ENCODE measurements around the gene LYZL2.

LYZL2 gene

DNA sequence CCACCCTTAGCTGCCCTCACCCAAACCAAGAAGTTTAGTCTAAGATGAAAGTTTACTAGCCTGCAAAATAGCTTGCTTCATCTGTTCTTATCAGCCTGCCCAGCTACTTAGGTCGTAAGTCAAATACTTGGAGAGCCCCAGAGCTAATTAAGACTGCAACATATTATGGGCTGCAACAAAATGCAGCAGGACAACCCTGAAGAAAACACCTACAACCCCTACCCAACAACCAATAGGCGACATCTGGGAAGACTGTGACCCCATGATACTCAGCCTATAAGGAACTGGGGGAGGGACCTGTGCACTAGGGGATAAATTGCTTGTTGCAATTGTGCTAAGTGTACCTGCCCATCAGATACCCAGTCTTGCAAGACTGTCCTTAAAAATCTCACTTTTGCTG, 64.1 kb downstream of the LYZL2 start:
- Histone ChIP-seq H3K9ac (ENCODE audit: low read depth, low read length, poor library complexity) (no peak overlapping the region), H2BK120ac (ENCODE audit: low read depth, low read length) (no peak overlapping the region), H3K27me3 (ENCODE audit: control insufficient read depth in 3 of 3, insufficient read depth in 3 of 3, low read depth in 1 of 3, low read length in 3 of 3) (no peaks in the 10 kb centered on the region), H2BK15ac (ENCODE audit: low read length) (no peak overlapping the region), H3K79me1 (ENCODE audit: low read depth, low read length) (no peaks in the 10 kb centered on the region), H3K4me2 (ENCODE audit: insufficient read depth, low read length, poor library complexity, severe bottlenecking) (no peak overlapping the region), H2AK5ac (ENCODE audit: low read depth, low read length) (no peak overlapping the region), H4K8ac (ENCODE audit: low read depth, low read length) (no peak overlapping the region), H3K27ac (replicated peaks; ENCODE audit: low read length) (no peak overlapping the region), H3K4me1 (ENCODE audit: control insufficient read depth in 2 of 2, insufficient read depth in 1 of 2, low read depth in 1 of 2, low read length in 2 of 2) (no peaks in the 10 kb centered on the region), H4K91ac (ENCODE audit: low read depth, low read length, poor library complexity) (no peak overlapping the region), H2AFZ (ENCODE audit: low read length) (no peak overlapping the region), H3K4ac (ENCODE audit: low read length) (no peak overlapping the region), H2BK5ac (ENCODE audit: low read length) (no peak overlapping the region), H2BK12ac (ENCODE audit: low read length) (no peak overlapping the region), H3K36me3 (replicated peaks in 1 of 2; ENCODE audit: control insufficient read depth in 2 of 2, insufficient read depth in 2 of 2, low read length in 2 of 2) (no peaks in the 10 kb centered on the region), H3K14ac (ENCODE audit: low read length) (no peak overlapping the region), H3K23ac (ENCODE audit: low read depth, low read length, poor library complexity) (no peak overlapping the region), H3K4me3 (ENCODE audit: low read length in 2 of 2) (no peak overlapping the region), H3K9me3 (replicated peaks in 1 of 2; ENCODE audit: control insufficient read depth in 2 of 2, insufficient read depth in 1 of 2, low read depth in 1 of 2, low read length in 2 of 2) (no peaks in the 10 kb centered on the region), H3K18ac (ENCODE audit: low read length) (no peak overlapping the region)
- no CpG with 5 or more reads among the region's 2 CpGs for WGBS, 2 donors (ENCODE audit: extremely low coverage in 2 of 2, insufficient read length in 2 of 2, insufficient replicate concordance in 1 of 2)
- no peak for DNase-seq (ENCODE audit: low spot score)

DNA sequence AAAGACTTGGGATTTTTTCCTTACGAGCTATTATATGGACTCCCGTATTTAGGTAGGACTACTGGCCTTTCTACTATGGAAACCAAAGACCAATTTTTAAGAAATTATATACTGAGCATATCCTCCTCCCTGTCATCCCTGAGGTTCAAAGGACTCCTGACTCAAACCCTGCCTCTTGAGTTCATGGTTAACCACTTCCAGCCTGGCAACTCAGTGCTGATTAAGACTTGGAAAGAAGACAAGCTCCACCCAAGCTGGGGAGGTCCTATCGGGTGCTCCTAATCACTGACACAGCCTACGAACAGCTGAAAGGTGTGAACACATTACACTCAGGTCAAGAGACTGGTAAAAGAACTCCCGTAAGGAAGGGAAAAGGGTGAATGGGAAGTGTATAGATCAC, 66.8 kb downstream of the LYZL2 start:
- Histone ChIP-seq H3K14ac (ENCODE audit: low read length) (no peak overlapping the region), H2AK5ac (ENCODE audit: low read depth, low read length) (no peak overlapping the region), H3K18ac (ENCODE audit: low read length) (no peak overlapping the region), H3K27me3 (ENCODE audit: control insufficient read depth in 3 of 3, insufficient read depth in 3 of 3, low read depth in 1 of 3, low read length in 3 of 3) (no peaks in the 10 kb centered on the region), H3K4me3 (ENCODE audit: low read length in 2 of 2) (no peak overlapping the region), H3K4ac (ENCODE audit: low read length) (no peak overlapping the region), H2BK12ac (ENCODE audit: low read length) (no peak overlapping the region), H3K23ac (ENCODE audit: low read depth, low read length, poor library complexity) (no peak overlapping the region), H4K8ac (ENCODE audit: low read depth, low read length) (no peak overlapping the region), H3K79me1 (ENCODE audit: low read depth, low read length) (no peaks in the 10 kb centered on the region), H3K9ac (ENCODE audit: low read depth, low read length, poor library complexity) (no peak overlapping the region), H2AFZ (ENCODE audit: low read length) (no peak overlapping the region), H3K4me2 (ENCODE audit: insufficient read depth, low read length, poor library complexity, severe bottlenecking) (no peak overlapping the region), H3K36me3 (replicated peaks in 1 of 2; ENCODE audit: control insufficient read depth in 2 of 2, insufficient read depth in 2 of 2, low read length in 2 of 2) (no peaks in the 10 kb centered on the region), H2BK15ac (ENCODE audit: low read length) (no peak overlapping the region), H4K91ac (ENCODE audit: low read depth, low read length, poor library complexity) (no peak overlapping the region), H3K4me1 (ENCODE audit: control insufficient read depth in 2 of 2, insufficient read depth in 1 of 2, low read depth in 1 of 2, low read length in 2 of 2) (no peaks in the 10 kb centered on the region), H3K27ac (replicated peaks; ENCODE audit: low read length) (no peak overlapping the region), H2BK5ac (ENCODE audit: low read length) (no peak overlapping the region), H2BK120ac (ENCODE audit: low read depth, low read length) (no peak overlapping the region), H3K9me3 (replicated peaks in 1 of 2; ENCODE audit: control insufficient read depth in 2 of 2, insufficient read depth in 1 of 2, low read depth in 1 of 2, low read length in 2 of 2) (no peaks in the 10 kb centered on the region)
- WGBS, 2 donors (ENCODE audit: extremely low coverage in 2 of 2, insufficient read length in 2 of 2, insufficient replicate concordance in 1 of 2): no CpG with 5 or more reads among the region's 5 CpGs
- DNase-seq (ENCODE audit: low spot score): no peak
